Duodenal mucosa (tissue), 2 donors: Measurements from ENCODE around the gene NMUR1.
A peak's percentile ranks its signal among the peaks of the same experiment; 100 is the strongest.
"Not testable (repeated sequence)": the region's sequence is repeated elsewhere in the genome, so short reads cannot be mapped to it uniquely, and the experiment has no call there.

ENCODE experiments used
- H3K27ac ChIP-seq: one replicate; pipeline ENCODE4 v1.7.0; 2013; ENCODE audit warnings: low read depth, low read length
- H3K27me3 ChIP-seq, 2 donors: one replicate each; pipeline ENCODE4 v1.7.0; 2013; ENCODE audit warnings: low read length in 2 of 2, control low read depth in 1 of 2; ENCODE audit not compliant: insufficient read depth in 2 of 2, control insufficient read depth in 1 of 2
- H3K36me3 ChIP-seq, 2 donors: one replicate each; pipeline ENCODE4 v1.7.0; 2013; ENCODE audit warnings: low read length in 2 of 2, control low read depth in 1 of 2; ENCODE audit not compliant: insufficient read depth in 2 of 2, control insufficient read depth in 1 of 2
- H3K4me1 ChIP-seq, 2 donors: one replicate each; pipeline ENCODE4 v1.7.0; 2013; ENCODE audit warnings: low read length in 2 of 2, control low read depth in 1 of 2; ENCODE audit not compliant: insufficient read depth in 2 of 2, control insufficient read depth in 1 of 2
- H3K4me3 ChIP-seq, 2 donors: one replicate each; pipeline ENCODE4 v1.7.0; 2013; ENCODE audit warnings: low read length in 2 of 2, low read depth in 1 of 2
- H3K9ac ChIP-seq, 2 donors: one replicate each; pipeline ENCODE4 v1.7.0; 2013; ENCODE audit warnings: low read length in 2 of 2, low read depth in 1 of 2
- H3K9me3 ChIP-seq, 2 donors: one replicate each; pipeline ENCODE4 v1.7.0; 2013; ENCODE audit warnings: low read length in 2 of 2, control low read depth in 1 of 2; ENCODE audit not compliant: control insufficient read depth in 1 of 2

NMUR1 gene

GRCh38 chr2:231568785-231569435 is 38.7 kb upstream of the NMUR1 start:
- Histone ChIP-seq H3K9ac (no peak overlapping the region), H3K4me3 (no peak overlapping the region), H3K4me1 (no peaks in the 10 kb centered on the region), H3K27ac (no peak overlapping the region), H3K9me3 (no peaks in the 10 kb centered on the region), H3K36me3 (no peaks in the 10 kb centered on the region), H3K27me3 (no peaks in the 10 kb centered on the region)

GRCh38 chr2:231568098-231568784 is 38.0 kb upstream of the NMUR1 start:
- no peaks in the 10 kb centered on the region for H3K9me3 ChIP-seq
- no peaks in the 10 kb centered on the region for H3K27me3 ChIP-seq
- H3K9ac ChIP-seq: no peak overlapping the region
- no peaks in the 10 kb centered on the region for H3K36me3 ChIP-seq
- no peaks in the 10 kb centered on the region for H3K4me1 ChIP-seq
- no peak overlapping the region for H3K27ac ChIP-seq
- H3K4me3 ChIP-seq: no peak overlapping the region

GRCh38 chr2:231567159-231567558 is 36.9 kb upstream of the NMUR1 start:
- Histone ChIP-seq H3K9me3 (no peaks in the 10 kb centered on the region), H3K27me3 (no peaks in the 10 kb centered on the region), H3K4me1 (no peaks in the 10 kb centered on the region), H3K27ac (no peak overlapping the region), H3K36me3 (no peaks in the 10 kb centered on the region), H3K9ac (no peak overlapping the region), H3K4me3 (no peak overlapping the region)

GRCh38 chr2:231565887-231566594 is 35.8 kb upstream of the NMUR1 start:
- H3K27ac ChIP-seq: no peak overlapping the region
- H3K36me3 ChIP-seq: no peaks in the 10 kb centered on the region
- H3K4me3 ChIP-seq: no peak overlapping the region
- no peaks in the 10 kb centered on the region for H3K9me3 ChIP-seq
- no peak overlapping the region for H3K9ac ChIP-seq
- H3K4me1 ChIP-seq: no peaks in the 10 kb centered on the region
- H3K27me3 ChIP-seq: no peaks in the 10 kb centered on the region

- H3K27me3 ChIP-seq: no peaks in the 10 kb centered on the region
These were observed 33.2 kb upstream of the NMUR1 start for GRCh38 chr2:231563378-231563961.

GRCh38 chr2:231557571-231558217 is 27.4 kb upstream of the NMUR1 start:
- H3K36me3 ChIP-seq: no peaks in the 10 kb centered on the region
- H3K9ac ChIP-seq: peak overlapping the region in 1 of 2 donors; percentile 57
- H3K4me3 ChIP-seq: no peak overlapping the region
- H3K27ac ChIP-seq: peak overlapping the region; percentile 24
- H3K4me1 ChIP-seq: peaks cover 20 to 21% of the 10 kb centered on the region in 2 donors
- peaks cover 0 to 2% of the 10 kb centered on the region in 2 donors for H3K9me3 ChIP-seq
- no peaks in the 10 kb centered on the region for H3K27me3 ChIP-seq

More at GRCh38 chr2:231563378-231563961, 33.2 kb upstream of the NMUR1 start:
- no peaks in the 10 kb centered on the region for H3K9me3 ChIP-seq
- no peak overlapping the region for H3K4me3 ChIP-seq
- H3K9ac ChIP-seq: no peak overlapping the region
- H3K4me1 ChIP-seq: no peaks in the 10 kb centered on the region
- H3K36me3 ChIP-seq: no peaks in the 10 kb centered on the region
- H3K27ac ChIP-seq: no peak overlapping the region

- peaks cover 20 to 21% of the 10 kb centered on the region in 2 donors for H3K4me1 ChIP-seq
- H3K9me3 ChIP-seq: peaks cover 0 to 4% of the 10 kb centered on the region in 2 donors
- no peaks in the 10 kb centered on the region for H3K27me3 ChIP-seq
- H3K9ac ChIP-seq: no peak overlapping the region
- H3K36me3 ChIP-seq: no peaks in the 10 kb centered on the region
- no peak overlapping the region for H3K4me3 ChIP-seq
- H3K27ac ChIP-seq: peak overlapping the region; percentile 24
These were observed 26.7 kb upstream of the NMUR1 start for GRCh38 chr2:231556981-231557380.

GRCh38 chr2:231556496-231556895 is 26.3 kb upstream of the NMUR1 start:
- not testable (repeated sequence) for H3K36me3 ChIP-seq, H3K27ac ChIP-seq, H3K9ac ChIP-seq, H3K4me3 ChIP-seq, H3K9me3 ChIP-seq, H3K27me3 ChIP-seq
- H3K4me1 ChIP-seq: peaks cover 20 to 21% of the 10 kb centered on the region in 2 donors

GRCh38 chr2:231554748-231555545 is 24.7 kb upstream of the NMUR1 start:
- H3K9me3 ChIP-seq: peaks cover 0 to 4% of the 10 kb centered on the region in 2 donors
- H3K4me3 ChIP-seq: peak overlapping the region; percentile 44 to 59
- H3K36me3 ChIP-seq: no peaks in the 10 kb centered on the region
- H3K4me1 ChIP-seq: peaks cover 20 to 21% of the 10 kb centered on the region in 2 donors
- H3K9ac ChIP-seq: peak overlapping the region; percentile 24 to 63
- H3K27me3 ChIP-seq: no peaks in the 10 kb centered on the region
- peak overlapping the region; percentile 70 for H3K27ac ChIP-seq
